ENCODE results near the gene TRIM24.

The TRIM24 gene

GRCh38 chr7:138632384-138632783 is 172.3 kb downstream of the TRIM24 start:
- no peak for DNase-seq

GRCh38 chr7:138632826-138633602 is 173.0 kb downstream of the TRIM24 start:
- no peak for DNase-seq
